NCI-H2227 treated with DMSO at 0.1 percent for 48 hours (cell line): ENCODE measurements around the gene SDK2.

Experiments used
- DNase-seq: peaks from one replicate; lab custom pipeline; 2025; lab: John Stamatoyannopoulos, UW

SDK2 gene

DNA sequence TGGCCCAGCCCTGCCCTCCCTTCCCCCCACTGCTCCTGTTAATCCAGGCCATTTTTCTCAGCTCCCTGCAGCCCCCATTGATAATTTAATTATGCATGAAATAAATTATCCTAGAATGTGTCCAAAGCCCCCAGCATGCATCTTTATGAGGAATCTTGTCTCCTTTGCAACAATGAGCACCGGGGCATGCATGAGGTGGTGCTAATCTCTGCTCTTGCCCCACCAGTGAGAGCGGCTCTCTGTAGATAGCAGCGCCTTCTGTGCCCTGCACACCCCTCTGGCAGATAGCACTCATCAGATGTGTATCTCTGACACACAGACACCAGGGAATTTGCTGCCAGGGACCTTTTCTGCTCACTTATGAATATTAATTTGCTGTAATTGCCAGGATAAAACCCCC is 192.2 kb downstream of the SDK2 start:
- DNase-seq = no peak

GRCh38 chr17:73447319-73447718 is 196.9 kb downstream of the SDK2 start:
- DNase-seq = no peak

GRCh38 chr17:73446617-73447016 is 197.6 kb downstream of the SDK2 start:
- no peak for DNase-seq

- DNase-seq = no peak
Measured at GRCh38 chr17:73445466-73445865, 198.8 kb downstream of the SDK2 start.

DNA sequence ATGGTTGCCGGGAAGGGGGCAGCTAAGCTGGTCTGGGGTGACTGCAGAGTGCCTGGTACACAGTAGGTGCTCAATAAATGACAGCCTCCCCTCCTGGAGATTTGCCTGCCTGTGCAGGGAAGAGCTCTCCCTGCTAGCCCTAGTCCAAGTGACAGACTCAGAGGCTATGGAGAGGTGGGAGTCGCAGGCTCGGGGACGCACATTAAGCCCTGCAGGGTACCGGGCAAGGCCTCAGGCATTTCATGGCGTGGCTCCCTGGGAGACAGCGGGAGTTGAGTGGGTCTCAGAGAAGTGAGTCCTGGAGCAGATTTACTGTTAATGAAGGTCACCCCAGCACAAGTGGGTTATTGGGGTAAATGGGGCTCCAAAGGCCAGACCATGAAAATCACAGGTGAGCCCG is 200.2 kb downstream of the SDK2 start:
- DNase-seq = no peak

DNA sequence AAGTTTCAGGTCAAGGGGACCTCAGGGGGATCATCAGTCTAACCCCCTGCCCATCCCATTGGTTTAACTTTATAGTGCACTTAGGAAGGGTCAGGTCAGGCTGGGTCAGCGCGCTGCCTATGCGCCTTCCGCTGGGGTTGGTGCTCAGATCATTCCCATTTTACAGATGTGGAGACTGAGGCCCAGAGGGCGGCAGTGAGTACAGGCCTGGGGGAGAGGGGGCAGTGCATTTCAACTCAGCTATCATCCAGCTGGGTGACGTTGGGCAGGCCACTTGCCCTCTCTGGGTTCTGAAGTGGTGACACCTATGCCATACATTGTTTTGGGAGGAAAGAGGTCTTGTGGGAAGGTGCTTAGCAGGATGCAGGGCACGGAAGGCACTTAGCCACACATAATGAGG is 204.6 kb downstream of the SDK2 start:
- no peak for DNase-seq

DNA sequence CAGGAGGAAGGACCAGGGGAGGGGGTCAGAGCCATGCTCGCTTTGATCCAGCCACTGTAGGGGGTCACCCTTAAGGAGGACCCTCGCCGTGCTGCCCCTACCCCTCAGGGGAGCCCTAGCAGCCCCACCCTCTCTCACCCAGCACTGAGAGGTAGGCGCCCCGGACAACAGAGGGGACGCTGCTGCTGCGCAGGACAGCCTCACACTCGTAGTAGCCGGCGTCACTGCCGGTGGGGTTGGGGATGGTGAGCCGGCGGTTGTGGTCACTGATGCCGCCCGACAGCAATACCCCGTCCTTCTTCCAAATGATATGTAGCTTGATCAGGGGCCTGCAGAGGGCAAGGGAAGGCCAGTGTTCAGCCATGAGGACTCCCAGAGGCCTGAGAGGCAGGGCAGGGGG is 206.4 kb downstream of the SDK2 start:
- no peak for DNase-seq

- no peak for DNase-seq
Measured at GRCh38 chr17:73436954-73437353, 207.3 kb downstream of the SDK2 start.

GRCh38 chr17:73435412-73435811 is 208.8 kb downstream of the SDK2 start:
- no peak for DNase-seq

DNA sequence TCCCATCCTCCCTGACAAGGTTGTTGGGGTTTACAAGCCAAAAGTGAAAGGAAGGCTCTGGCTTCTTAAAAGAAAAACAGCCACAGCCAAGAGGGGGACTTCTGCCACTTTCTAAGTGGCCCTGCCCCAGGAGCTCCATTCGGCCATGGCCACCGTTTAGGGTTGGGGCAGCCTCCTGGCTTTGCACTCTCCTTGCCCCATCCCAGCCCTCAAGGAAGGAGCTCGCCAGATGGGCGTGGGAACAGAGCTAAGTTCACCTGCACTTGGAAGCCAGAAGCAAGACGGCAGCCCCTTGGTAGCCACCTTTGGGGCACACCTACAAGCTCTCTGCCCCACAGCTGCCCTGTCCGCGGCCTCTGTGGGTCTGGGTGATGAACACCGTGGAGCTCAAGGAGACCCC is 210.1 kb downstream of the SDK2 start:
- DNase-seq = no peak

DNA sequence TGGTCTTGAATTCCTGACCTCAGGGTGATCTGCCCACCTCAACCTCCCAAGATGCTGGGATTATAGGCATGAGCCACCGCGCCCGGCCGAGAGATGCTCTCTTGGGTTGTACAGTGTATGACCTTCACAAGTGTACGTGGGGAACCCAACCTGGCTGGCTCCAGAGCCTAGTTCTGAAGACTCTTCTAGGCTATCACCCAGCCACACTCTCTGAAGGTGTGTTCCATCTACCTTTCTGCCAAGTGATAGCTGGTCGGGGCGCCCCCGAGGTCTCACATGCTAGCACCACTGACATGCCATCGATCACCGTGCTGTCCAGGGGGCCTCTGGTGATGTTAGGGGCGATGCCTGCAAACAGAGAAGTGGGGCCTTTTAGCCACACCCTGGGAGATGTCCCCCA is 210.7 kb downstream of the SDK2 start:
- no peak for DNase-seq

- DNase-seq = no peak
Measured at GRCh38 chr17:73432624-73433190, 211.5 kb downstream of the SDK2 start.

DNA sequence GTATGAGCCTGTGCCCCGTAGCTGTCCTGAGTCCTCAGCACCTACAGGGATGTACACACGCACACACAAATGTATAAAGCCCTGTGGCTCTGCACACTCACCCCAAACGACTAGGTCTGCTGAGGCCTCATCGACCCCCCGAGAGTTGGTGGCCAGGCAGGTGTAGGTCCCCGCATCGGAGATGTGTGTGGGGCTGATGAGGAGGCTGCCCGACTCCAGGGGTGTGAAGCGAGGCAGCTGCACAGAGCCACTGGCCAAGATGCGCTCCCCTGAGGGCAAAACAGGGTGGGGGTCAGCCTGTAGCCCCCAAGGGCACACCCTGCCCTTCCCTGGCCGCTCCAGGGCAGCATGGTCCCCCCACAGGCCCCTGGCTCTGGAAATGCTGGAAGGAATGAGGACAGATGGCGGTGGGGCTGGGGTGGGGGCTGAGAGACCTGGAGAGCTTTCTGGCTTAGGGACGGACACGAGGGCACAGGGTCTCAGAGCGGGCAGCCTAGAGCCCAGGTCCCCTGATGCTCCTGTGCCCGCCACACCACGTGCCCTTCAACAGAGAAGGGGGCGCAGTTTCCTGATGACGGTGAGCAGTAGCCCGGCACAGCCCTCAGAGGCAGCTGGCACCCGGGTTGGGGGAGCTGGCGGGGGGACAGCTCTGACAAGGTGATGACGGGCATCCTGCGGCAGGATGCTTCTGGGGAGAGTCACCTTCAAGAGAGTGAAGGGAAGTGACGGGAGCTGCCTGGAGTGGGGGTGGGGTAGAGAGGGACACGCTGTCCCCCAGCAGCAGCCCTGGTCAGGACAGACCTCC is 212.6 kb downstream of the SDK2 start:
- DNase-seq = no peak

- no peak for DNase-seq
Measured at GRCh38 chr17:73430848-73431247, 213.4 kb downstream of the SDK2 start.

GRCh38 chr17:73430165-73430680 is 214.0 kb downstream of the SDK2 start:
- no peak for DNase-seq

DNA sequence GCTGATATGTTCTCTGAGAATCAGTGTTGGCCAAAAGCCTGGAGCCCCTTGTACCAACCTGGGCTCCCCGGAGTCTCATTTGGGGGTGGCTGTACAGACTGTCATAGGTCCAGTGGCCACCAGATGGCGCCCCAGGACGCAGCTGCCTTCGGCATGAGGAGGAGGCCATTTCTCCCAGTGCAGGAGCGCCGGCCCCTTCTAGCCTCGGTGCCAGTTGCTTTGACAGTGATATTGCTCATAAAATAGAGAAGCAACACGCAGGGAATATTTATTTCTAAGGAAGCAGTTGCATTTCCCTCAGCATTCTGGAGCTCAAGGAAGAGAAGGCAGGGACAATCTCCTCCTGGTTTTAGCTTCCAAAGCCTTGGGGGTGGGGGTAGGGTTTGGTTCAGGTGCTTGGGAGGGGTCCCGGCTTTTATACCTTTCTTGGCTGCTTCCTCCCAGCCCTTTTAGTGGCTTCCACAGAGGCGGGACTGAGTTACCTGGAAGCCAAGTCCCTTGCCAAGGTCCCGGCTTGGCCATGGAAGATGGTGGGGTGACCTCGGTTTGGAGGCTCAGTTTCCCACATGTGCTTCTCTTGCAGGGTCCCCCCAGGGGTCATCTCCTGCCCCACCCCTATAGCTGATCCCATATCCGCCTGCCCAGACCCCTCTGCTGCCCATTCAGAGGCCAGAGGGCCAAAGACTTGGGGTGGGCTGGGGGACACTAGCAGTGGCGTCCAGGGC is 214.6 kb downstream of the SDK2 start:
- peak; percentile 64 for DNase-seq

GRCh38 chr17:73427198-73427597 is 217.0 kb downstream of the SDK2 start:
- no peak for DNase-seq

- no peak for DNase-seq
Measured at GRCh38 chr17:73424571-73424970, 219.7 kb downstream of the SDK2 start.

- DNase-seq = no peak
Measured at GRCh38 chr17:73423806-73424205, 220.4 kb downstream of the SDK2 start.

- no peak for DNase-seq
Measured at GRCh38 chr17:73423159-73423715, 221.0 kb downstream of the SDK2 start.

DNA sequence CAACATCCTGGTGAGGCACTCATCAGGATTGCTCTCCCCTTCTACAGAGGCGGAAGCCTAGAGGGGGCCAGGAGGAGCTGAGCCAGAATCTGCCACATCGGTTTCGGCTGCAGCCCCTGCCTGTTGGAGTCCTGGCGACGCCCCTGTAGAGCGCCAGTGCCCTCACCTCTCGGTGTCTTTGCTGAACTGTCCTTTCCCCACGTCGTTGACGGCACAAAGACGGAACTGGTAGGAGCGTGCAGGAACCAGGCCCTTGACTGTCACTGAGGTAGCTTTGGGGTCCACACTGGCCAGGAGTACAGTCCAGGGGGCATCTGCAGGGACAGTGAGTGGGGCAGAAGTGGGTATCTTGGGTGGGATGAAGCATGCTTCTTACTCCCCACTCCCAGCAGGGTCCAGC is 222.1 kb downstream of the SDK2 start:
- DNase-seq = no peak

GRCh38 chr17:73420897-73421296 is 223.3 kb downstream of the SDK2 start:
- no peak for DNase-seq

DNA sequence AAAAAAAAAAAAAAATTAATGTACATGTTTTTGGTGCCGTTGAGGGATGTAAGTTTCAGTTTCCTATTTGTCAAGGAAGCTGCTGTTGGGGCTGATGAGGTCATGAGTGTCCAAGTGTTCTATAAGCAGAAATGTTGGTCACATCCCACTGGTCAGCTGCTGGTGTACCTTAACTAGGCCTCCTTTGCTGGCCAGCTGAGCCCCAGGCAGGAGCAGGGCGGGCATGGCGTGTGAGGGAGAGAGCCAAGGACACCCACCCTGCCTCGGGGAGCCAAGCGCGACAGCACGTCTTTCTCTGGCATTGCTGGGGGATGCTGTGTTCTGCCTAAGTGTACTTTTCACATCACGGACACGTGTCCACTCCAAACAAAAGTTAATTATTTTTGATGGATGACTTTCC is 224.4 kb downstream of the SDK2 start:
- no peak for DNase-seq
